ENCODE measurements around the gene PDS5B. TPM values are rescaled to one million over a fixed set of nuclear protein-coding genes. Genes with fewer than 3 reads are reported as not detected.

The PDS5B gene
- total and polyA plus RNA-seq, 10 of the 15 experiments (the other 5 are each of a cell fraction or from before 2014, with no cell fraction given) = 15.4 to 55.3 (median 30.7) TPM

GRCh38 chr13:32645854-32646253 lies 59.6 kb downstream of the PDS5B start (continued):
- TF ChIP-seq PBX3 (IDR thresholded peaks at IDR 0.05; ENCODE audit: insufficient replicate concordance, low read depth, low read length) (peak; percentile 56), PAX5 (IDR thresholded peaks at IDR 0.05; ENCODE audit: borderline replicate concordance, low read depth, low read length) (peak; percentile 56)

DNA sequence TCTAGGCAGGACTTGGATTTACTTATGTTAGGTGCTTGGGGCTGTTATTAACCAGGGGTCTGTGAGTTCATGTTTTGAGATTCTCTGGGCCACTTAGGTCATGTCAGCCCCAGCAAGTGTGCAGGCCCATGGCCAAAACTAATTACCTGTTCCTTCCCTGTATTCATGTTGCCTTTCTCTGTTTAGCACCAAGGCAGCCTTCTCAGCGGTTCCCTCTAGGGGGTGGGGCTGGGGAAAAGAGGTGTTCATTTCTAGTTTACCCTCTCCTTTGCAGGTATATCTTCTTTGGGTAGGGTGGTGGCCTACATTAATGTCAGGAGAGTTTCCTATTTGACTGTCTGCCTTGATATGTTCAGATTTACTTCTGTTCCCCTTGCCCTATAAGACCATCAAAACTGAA lies 61.7 kb downstream of the PDS5B start:
- no peaks in the 10 kb centered on the region for H3K27me3 ChIP-seq (replicated peaks in 1 of 2; ENCODE audit: control insufficient read depth in 2 of 2, insufficient read depth in 2 of 2, low read length in 1 of 2)
- no peak overlapping the region for H2AFZ ChIP-seq (ENCODE audit: control insufficient read depth, low read depth, low read length)
- H4K20me1 ChIP-seq (ENCODE audit: control insufficient read depth, insufficient read depth) = no peaks in the 10 kb centered on the region; the same call in 1 of the 2 replicates
- H3K4me2 ChIP-seq (ENCODE audit: control insufficient read depth, insufficient read depth) = peak overlapping the region; percentile 66
- SMC1A ChIA-PET (ENCODE audit: uncharacterized antibody, unreplicated experiment) = interaction anchor here (0.9 to 7.0 kb wide), 6 partner anchors 12 to 370 kb away, joined by 3 to 111 read pairs (median 12); no protein-coding TSS in a partner anchor
- WGBS (ENCODE audit: insufficient coverage, insufficient replicate concordance, low lambda C conversion rate, missing lambda C conversion rate) = 92% methylated on average over 1 of the region's 1 CpG
- ATAC-seq (peak; percentile 60), FAIRE-seq (no peak), DNase-seq (ENCODE audit: low read depth, low spot score) (no peak)
- BruUV-seq (replicated peaks) = no TSS peak
- H3K79me2 ChIP-seq (ENCODE audit: control insufficient read depth, insufficient read depth, low read length) = peaks cover 76% of the 10 kb centered on the region
- no peaks in the 10 kb centered on the region for H3K9me3 ChIP-seq (replicated peaks; ENCODE audit: control insufficient read depth, insufficient read depth, low read length)
- CTCF ChIA-PET = interaction anchor here (0.7 to 7.7 kb wide), 8 partner anchors 7 to 401 kb away, joined by 3 to 171 read pairs (median 8); partner anchors contain the start of gene PDS5B
- no peak overlapping the region for H3K9ac ChIP-seq (ENCODE audit: control insufficient read depth, insufficient read depth, low read length)
- no peaks in the 10 kb centered on the region; a peak in 1 of 4 replicates for H3K36me3 ChIP-seq (ENCODE audit: control insufficient read depth in 2 of 2, insufficient read depth in 2 of 2, low read length in 1 of 2)
- RAD21 ChIA-PET (ENCODE audit: unreplicated experiment) = interaction anchor here (0.7 to 8.1 kb wide), 7 partner anchors 8 to 528 kb away, joined by 3 to 112 read pairs (median 8); partner anchors contain the start of gene PDS5B
- no peak overlapping the region for H3K4me3 ChIP-seq
- TF ChIP-seq CTCF (IDR thresholded peaks at IDR 0.05 in 2 of 3, conservative IDR thresholded peaks at IDR 0.05 in 1 of 3; ENCODE audit: control insufficient read depth in 2 of 3, extremely low read depth in 1 of 3, insufficient read depth in 1 of 3, low read depth in 3 of 3, low read length in 3 of 3) (peak in 1 of 3 experiments; percentile 17; a peak in 1 of 6 replicates), CHD4 (IDR thresholded peaks at IDR 0.05) (no peak)
- POLR2A ChIA-PET = no interaction called here
- peaks cover 33% of the 10 kb centered on the region for H3K4me1 ChIP-seq (ENCODE audit: control insufficient read depth, insufficient read depth, low read length)
- intact Hi-C loops (cut with micrococcal nuclease; ENCODE audit: unreplicated experiment) = loop anchor here (5.0 to 10.0 kb wide), 2 partner anchors 267 to 369 kb away; partner anchors contain the start of gene KL
- peak overlapping the region; percentile 41 for H3K27ac ChIP-seq (ENCODE audit: control insufficient read depth, insufficient read depth)
- in situ Hi-C loops (cut with MboI) = no loop called here

Measured in GM12878 (cell line).